Breast epithelium (tissue), 3 donors: ENCODE measurements around the gene LHX6.

Experiments used
- POLR2A ChIP-seq: fragments of 450-650 bp; IDR thresholded peaks from one replicate; pipeline ENCODE4 v1.6.1; 2016; ENCODE audit warnings: antibody characterized with exemption, mild to moderate bottlenecking, moderate library complexity
- POLR2AphosphoS5 ChIP-seq, 3 donors: sonication (generic); formaldehyde crosslinking; IDR thresholded peaks; one replicate each; pipeline ENCODE4 v1.6.1; 2017; ENCODE audit warnings: antibody characterized with exemption in 3 of 3
- TF ChIP-seq, protein P1 (sequence below), 3 donors: fragments of 450-650 bp; IDR thresholded peaks; one replicate each; pipeline ENCODE4 v1.5.1; 2016 to 2017; ENCODE audit warnings: antibody characterized with exemption in 3 of 3, mild to moderate bottlenecking in 3 of 3, moderate library complexity in 3 of 3

- TF ChIP-seq POLR2A, result no peak
- TF ChIP-seq, protein P1, sequence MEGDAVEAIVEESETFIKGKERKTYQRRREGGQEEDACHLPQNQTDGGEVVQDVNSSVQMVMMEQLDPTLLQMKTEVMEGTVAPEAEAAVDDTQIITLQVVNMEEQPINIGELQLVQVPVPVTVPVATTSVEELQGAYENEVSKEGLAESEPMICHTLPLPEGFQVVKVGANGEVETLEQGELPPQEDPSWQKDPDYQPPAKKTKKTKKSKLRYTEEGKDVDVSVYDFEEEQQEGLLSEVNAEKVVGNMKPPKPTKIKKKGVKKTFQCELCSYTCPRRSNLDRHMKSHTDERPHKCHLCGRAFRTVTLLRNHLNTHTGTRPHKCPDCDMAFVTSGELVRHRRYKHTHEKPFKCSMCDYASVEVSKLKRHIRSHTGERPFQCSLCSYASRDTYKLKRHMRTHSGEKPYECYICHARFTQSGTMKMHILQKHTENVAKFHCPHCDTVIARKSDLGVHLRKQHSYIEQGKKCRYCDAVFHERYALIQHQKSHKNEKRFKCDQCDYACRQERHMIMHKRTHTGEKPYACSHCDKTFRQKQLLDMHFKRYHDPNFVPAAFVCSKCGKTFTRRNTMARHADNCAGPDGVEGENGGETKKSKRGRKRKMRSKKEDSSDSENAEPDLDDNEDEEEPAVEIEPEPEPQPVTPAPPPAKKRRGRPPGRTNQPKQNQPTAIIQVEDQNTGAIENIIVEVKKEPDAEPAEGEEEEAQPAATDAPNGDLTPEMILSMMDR (IDR thresholded peaks at IDR 0.05), result no peak
- TF ChIP-seq POLR2AphosphoS5 (IDR thresholded peaks at IDR 0.05), result no peak
These were observed 2.5 kb downstream of the LHX6 start for GRCh38 chr9:122226142-122226757.
